Upper lobe of right lung (tissue), 1 donor: ENCODE measurements around the gene SUGCT. TPM values are rescaled to one million over a fixed set of nuclear protein-coding genes. Genes with fewer than 3 reads are reported as not detected.
A peak's percentile ranks its signal among the peaks of the same experiment; 100 is the strongest.
"Not testable (repeated sequence)": the region's sequence is repeated elsewhere in the genome, so short reads cannot be mapped to it uniquely, and the experiment has no call there.

Experiments
- ATAC-seq: fragments of 200-7000 bp; cut with Tn5 transposase; one replicate; pipeline ENCODE4 v1.9.1; 2020; ENCODE audit warnings: mild to moderate bottlenecking, moderate library complexity
- DNase-seq: peaks from one replicate; pipeline ENCODE4 v3.0.0-alpha.2; 2020
- H3K27ac ChIP-seq: fragments of 200-600 bp; one replicate; pipeline ENCODE4 v1.8.0; 2022
- H3K27me3 ChIP-seq: fragments of 200-600 bp; one replicate; pipeline ENCODE4 v1.8.0; 2022; ENCODE audit warnings: mild to moderate bottlenecking
- H3K36me3 ChIP-seq: fragments of 200-600 bp; one replicate; pipeline ENCODE4 v1.8.0; 2022
- H3K4me1 ChIP-seq: fragments of 200-600 bp; one replicate; pipeline ENCODE4 v1.8.0; 2022
- H3K4me3 ChIP-seq: fragments of 200-600 bp; one replicate; pipeline ENCODE4 v1.8.0; 2022; ENCODE audit warnings: mild to moderate bottlenecking
- H3K9me3 ChIP-seq: fragments of 200-600 bp; one replicate; pipeline ENCODE4 v1.8.0; 2022
- CTCF ChIP-seq: fragments of 200-600 bp; IDR thresholded peaks from one replicate; pipeline ENCODE4 v1.8.0; 2022; ENCODE audit warnings: antibody characterized with exemption
- intact Hi-C: fragments of 100-400 bp; cut with DNase I; formaldehyde crosslinking; loops from one replicate; pipeline ENCODE4 v1.11.0; 2022
- total RNA-seq: library from RNA; stranded (reverse); fragmentation: NEBNext Ultra II Directional; extraction: Animal tissue kit (Norgen Biotek cat#: 25700); gene quantifications from one replicate; pipeline ENCODE4 v1.2.1, GENCODE V29; 2021
- donor health status: DM: no; HTN: yes; CAD: no; lungs with severe emphysema.

SUGCT gene
- total RNA-seq, 1 donor from 2014 or later = 4.1 TPM

DNA sequence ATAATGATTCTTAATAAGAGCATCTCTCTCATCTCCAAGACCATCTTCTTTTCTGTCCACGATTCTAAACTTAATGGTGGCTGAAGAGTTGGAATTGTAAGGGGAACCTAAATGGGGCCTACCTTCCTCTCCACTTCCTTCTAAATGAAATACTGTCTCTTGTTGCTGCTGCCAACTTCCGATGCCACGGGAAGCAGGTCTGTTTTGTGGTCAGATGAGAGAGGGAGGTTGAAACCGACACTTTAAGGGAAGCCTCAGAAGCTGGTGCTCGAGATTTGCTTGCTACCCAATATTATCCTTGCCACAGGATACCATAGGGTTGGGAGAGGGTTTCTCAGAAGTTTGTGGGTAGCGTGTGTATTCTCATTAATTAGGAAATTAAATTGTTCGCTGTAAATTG, 464.1 kb downstream of the SUGCT start:
- Histone ChIP-seq H3K27ac (no peak overlapping the region), H3K27me3 (no peaks in the 10 kb centered on the region), H3K4me1 (no peaks in the 10 kb centered on the region), H3K9me3 (no peaks in the 10 kb centered on the region), H3K4me3 (no peak overlapping the region), H3K36me3 (no peaks in the 10 kb centered on the region)
- no peak for DNase-seq
- intact Hi-C loops = no loop called here
- no peak for ATAC-seq
- TF ChIP-seq CTCF = no peak

DNA sequence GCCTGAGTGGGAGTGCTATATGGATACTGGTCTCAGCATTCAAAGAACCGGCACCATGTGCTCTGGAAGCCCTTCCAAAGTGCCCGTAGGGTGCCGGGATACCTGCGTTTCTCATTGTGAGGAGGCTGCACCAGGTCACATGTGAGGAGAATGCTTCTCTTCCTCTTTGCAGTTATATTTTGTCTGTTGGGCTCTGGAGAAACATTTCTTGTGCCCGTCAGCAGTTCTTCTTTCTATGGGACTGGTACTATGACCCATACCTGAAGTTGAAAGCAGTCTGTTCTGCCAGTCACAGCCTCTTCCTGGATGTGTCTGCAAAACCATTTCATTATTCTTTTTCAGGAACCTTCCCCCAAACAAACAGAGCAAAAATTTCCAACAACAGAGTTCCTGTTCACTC, 465.0 kb downstream of the SUGCT start:
- Histone ChIP-seq H3K27ac (no peak overlapping the region), H3K4me3 (no peak overlapping the region), H3K4me1 (no peaks in the 10 kb centered on the region), H3K27me3 (no peaks in the 10 kb centered on the region), H3K9me3 (no peaks in the 10 kb centered on the region), H3K36me3 (no peaks in the 10 kb centered on the region)
- ATAC-seq (no peak), DNase-seq (no peak)
- TF ChIP-seq CTCF = no peak
- intact Hi-C loops = no loop called here

DNA sequence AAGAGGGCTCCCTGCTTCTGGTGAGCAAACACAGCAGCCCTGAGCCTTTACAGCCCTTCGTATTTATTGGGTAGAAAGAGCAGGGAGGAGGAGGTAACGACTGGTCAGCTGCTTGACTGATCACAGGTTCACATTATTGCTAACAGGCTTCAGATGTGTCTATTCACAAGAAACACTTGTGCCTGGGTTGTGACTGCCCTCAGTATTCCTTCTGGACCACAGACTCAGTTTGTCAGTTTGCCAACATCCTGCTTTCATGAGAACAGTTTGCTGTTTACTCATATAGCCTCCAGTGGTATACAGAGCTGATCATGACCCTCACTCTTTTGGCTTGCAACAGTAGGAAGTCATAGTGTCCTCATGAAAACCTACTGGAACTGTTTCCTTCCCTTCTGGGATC, 467.5 kb downstream of the SUGCT start:
- H3K36me3 ChIP-seq, H3K4me3 ChIP-seq, H3K27me3 ChIP-seq, H3K27ac ChIP-seq, ATAC-seq, intact Hi-C loops, H3K9me3 ChIP-seq, DNase-seq, H3K4me1 ChIP-seq: not testable (repeated sequence)

- Histone ChIP-seq H3K9me3 (no peaks in the 10 kb centered on the region), H3K36me3 (no peaks in the 10 kb centered on the region), H3K27ac (no peak overlapping the region), H3K4me3 (no peak overlapping the region), H3K4me1 (no peaks in the 10 kb centered on the region), H3K27me3 (no peaks in the 10 kb centered on the region)
- intact Hi-C loops = no loop called here
- peak; percentile 81 for DNase-seq
- ATAC-seq = peak; percentile 95
- TF ChIP-seq CTCF = peak; percentile 68
These were observed 470.0 kb downstream of the SUGCT start for GRCh38 chr7:40604601-40605438.

GRCh38 chr7:40608321-40609075, 473.7 kb downstream of the SUGCT start:
- intact Hi-C loops = no loop called here

More at GRCh38 chr7:40608321-40609075, 473.7 kb downstream of the SUGCT start:
- H3K9me3 ChIP-seq = no peaks in the 10 kb centered on the region
- no peak overlapping the region for H3K4me3 ChIP-seq
- DNase-seq = no peak
- no peaks in the 10 kb centered on the region for H3K4me1 ChIP-seq
- no peaks in the 10 kb centered on the region for H3K27me3 ChIP-seq
- no peak for ATAC-seq
- H3K27ac ChIP-seq = no peak overlapping the region
- TF ChIP-seq CTCF = no peak
- no peaks in the 10 kb centered on the region for H3K36me3 ChIP-seq
